ENCODE measurements around the gene PABPC3. TPM values are rescaled to one million over a fixed set of nuclear protein-coding genes. Genes with fewer than 3 reads are reported as not detected.

The PABPC3 gene
- total and polyA plus RNA-seq, 2 donors from 2014 or later = 0.22 TPM; not detected in 1

DNA sequence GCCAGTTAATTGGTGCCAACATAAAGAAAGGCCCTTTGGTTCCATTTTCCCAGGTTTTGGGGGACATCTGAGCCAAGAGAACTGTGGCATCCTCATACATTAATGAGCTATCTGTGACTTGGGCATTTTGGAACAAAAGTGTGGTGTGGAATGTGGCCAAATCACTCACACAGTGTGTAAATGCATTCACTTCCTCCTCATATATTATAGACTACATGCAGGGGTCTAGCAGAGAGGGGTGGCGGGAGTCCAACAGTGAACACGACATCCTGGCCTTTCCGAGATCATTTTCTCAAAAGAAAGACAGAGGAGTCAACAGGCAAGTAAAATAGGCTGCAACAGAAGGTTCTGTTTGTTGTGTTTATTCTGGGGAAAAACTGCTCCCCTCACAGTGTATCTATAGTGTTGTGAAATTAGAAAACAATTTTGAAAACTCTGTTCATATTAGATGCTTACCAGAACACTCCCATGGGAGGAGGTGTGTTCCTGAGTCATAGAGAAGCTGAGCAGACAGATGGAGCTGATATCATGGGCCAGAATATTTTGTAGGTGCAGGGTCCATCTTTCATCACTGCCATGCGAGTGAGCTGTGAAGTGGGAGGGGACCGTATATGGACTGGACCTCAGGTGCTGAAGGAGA lies 36.9 kb downstream of the PABPC3 start:
- Histone ChIP-seq H3K4me3 (ENCODE audit: low read length in 3 of 3) (no peak overlapping the region), H3K27ac (ENCODE audit: low read depth in 2 of 2, low read length in 2 of 2) (no peak overlapping the region), H3K4me1 (ENCODE audit: control insufficient read depth in 2 of 3, insufficient read depth in 2 of 3, low read depth in 1 of 3, low read length in 3 of 3) (no peaks in the 10 kb centered on the region), H3K9me3 (ENCODE audit: control insufficient read depth in 2 of 3, insufficient read depth in 1 of 3, low read length in 3 of 3) (no peaks in the 10 kb centered on the region), H3K27me3 (ENCODE audit: control insufficient read depth, insufficient read depth, low read length) (no peaks in the 10 kb centered on the region), H3K9ac (ENCODE audit: low read length in 3 of 3) (no peak overlapping the region), H3K36me3 (ENCODE audit: control insufficient read depth in 2 of 3, insufficient read depth in 3 of 3, low read length in 3 of 3) (no peaks in the 10 kb centered on the region)
- TF ChIP-seq, protein P1, sequence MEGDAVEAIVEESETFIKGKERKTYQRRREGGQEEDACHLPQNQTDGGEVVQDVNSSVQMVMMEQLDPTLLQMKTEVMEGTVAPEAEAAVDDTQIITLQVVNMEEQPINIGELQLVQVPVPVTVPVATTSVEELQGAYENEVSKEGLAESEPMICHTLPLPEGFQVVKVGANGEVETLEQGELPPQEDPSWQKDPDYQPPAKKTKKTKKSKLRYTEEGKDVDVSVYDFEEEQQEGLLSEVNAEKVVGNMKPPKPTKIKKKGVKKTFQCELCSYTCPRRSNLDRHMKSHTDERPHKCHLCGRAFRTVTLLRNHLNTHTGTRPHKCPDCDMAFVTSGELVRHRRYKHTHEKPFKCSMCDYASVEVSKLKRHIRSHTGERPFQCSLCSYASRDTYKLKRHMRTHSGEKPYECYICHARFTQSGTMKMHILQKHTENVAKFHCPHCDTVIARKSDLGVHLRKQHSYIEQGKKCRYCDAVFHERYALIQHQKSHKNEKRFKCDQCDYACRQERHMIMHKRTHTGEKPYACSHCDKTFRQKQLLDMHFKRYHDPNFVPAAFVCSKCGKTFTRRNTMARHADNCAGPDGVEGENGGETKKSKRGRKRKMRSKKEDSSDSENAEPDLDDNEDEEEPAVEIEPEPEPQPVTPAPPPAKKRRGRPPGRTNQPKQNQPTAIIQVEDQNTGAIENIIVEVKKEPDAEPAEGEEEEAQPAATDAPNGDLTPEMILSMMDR (IDR thresholded peaks at IDR 0.05; ENCODE audit: borderline replicate concordance, extremely low read depth, insufficient read depth) = no peak
- FAIRE-seq (no peak), DNase-seq (peak in 1 of 5 donors; percentile 7)
- intact Hi-C loops (cut with DNase I) = no loop called here

DNA sequence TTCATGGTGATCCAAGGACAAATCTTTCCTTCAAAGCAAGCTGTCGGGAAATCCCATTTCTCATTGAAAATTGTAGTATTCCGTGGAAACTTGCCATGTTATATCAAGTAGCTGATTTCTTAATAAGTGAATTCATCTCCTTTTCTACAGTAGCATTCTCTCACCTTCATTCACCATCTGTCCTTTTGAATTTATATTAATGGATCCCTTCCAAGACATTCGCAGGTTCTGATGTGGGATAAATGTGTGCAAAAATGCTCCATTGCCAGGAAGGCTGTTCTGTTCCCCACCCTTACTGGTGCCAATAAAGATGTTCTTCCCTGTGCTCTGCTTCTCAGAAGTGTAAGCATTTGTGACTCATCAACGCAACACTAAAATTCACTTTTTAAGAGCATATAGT lies 40.0 kb downstream of the PABPC3 start:
- Histone ChIP-seq H3K9me3 (ENCODE audit: control insufficient read depth in 2 of 3, insufficient read depth in 1 of 3, low read length in 3 of 3) (no peaks in the 10 kb centered on the region), H3K4me3 (ENCODE audit: low read length in 3 of 3) (no peak overlapping the region), H3K27me3 (ENCODE audit: control insufficient read depth, insufficient read depth, low read length) (no peaks in the 10 kb centered on the region), H3K9ac (ENCODE audit: low read length in 3 of 3) (no peak overlapping the region), H3K4me1 (ENCODE audit: control insufficient read depth in 2 of 3, insufficient read depth in 2 of 3, low read depth in 1 of 3, low read length in 3 of 3) (no peaks in the 10 kb centered on the region), H3K36me3 (ENCODE audit: control insufficient read depth in 2 of 3, insufficient read depth in 3 of 3, low read length in 3 of 3) (no peaks in the 10 kb centered on the region), H3K27ac (ENCODE audit: low read depth in 2 of 2, low read length in 2 of 2) (no peak overlapping the region)
- intact Hi-C loops (cut with DNase I) = no loop called here
- DNase-seq = no peak
- FAIRE-seq = no peak
- TF ChIP-seq, protein P1 (IDR thresholded peaks at IDR 0.05; ENCODE audit: borderline replicate concordance, extremely low read depth, insufficient read depth) = no peak

DNA sequence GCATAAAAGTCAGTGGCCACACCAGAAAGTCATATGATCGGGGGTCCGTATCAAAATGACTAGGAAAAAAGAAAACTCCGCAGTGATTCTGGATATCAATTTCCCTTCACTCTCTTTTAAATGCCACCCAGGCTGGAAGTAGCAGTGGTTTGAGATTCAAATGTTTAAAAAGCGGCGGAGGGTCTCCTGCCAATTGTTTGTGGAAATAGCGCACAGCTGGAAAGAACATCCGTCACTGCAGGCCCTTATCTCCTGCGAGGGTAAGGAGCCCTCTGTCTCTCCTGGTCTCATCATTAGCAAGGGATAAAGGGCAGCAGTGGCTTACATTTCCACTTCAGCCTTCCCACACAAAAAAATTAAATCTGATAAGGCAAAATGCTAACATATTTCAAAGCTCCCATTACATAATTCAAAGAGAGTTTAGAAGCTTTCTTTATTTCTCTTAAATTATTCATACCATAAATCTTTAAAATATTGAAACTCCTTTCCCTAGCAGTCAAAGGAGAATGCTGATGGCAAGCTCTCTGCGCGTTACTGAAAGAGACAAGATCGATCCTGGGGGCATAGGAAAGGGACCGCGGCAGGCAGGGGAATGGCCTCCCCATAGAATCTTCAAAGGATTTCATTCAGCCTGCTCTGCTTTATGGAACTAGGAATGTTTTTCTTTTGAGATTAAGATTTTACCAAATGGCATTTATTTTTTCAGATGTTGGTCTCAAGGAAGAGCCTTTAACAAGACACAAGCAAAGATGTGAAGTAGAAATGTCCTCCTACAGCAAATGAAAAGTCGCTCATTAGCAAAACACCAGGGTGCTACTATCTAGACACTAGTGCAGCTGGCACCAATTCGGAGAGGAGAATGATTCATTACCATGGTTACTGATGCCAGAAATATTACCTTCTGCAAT lies 41.2 kb downstream of the PABPC3 start:
- H3K9me3 ChIP-seq (ENCODE audit: control insufficient read depth in 2 of 3, insufficient read depth in 1 of 3, low read length in 3 of 3) = no peaks in the 10 kb centered on the region
- DNase-seq = no peak
- no peaks in the 10 kb centered on the region for H3K27me3 ChIP-seq (ENCODE audit: control insufficient read depth, insufficient read depth, low read length)
- no peak for FAIRE-seq
- TF ChIP-seq, protein P1 (IDR thresholded peaks at IDR 0.05; ENCODE audit: borderline replicate concordance, extremely low read depth, insufficient read depth) = no peak
- no peak overlapping the region for H3K9ac ChIP-seq (ENCODE audit: low read length in 3 of 3)
- no peaks in the 10 kb centered on the region for H3K36me3 ChIP-seq (ENCODE audit: control insufficient read depth in 2 of 3, insufficient read depth in 3 of 3, low read length in 3 of 3)
- no peak overlapping the region for H3K27ac ChIP-seq (ENCODE audit: low read depth in 2 of 2, low read length in 2 of 2)
- no peaks in the 10 kb centered on the region for H3K4me1 ChIP-seq (ENCODE audit: control insufficient read depth in 2 of 3, insufficient read depth in 2 of 3, low read depth in 1 of 3, low read length in 3 of 3)
- intact Hi-C loops (cut with DNase I) = no loop called here
- H3K4me3 ChIP-seq (ENCODE audit: low read length in 3 of 3) = no peak overlapping the region

Measured in kidney (tissue), 14 donors.